HepG2 (cell line): ENCODE results near the gene CKS1B. TPM values are rescaled to one million over a fixed set of nuclear protein-coding genes. Genes with fewer than 3 reads are reported as not detected.
A peak's percentile ranks its signal among the peaks of the same experiment; 100 is the strongest.

Experiments
- CREM ChIP-seq, 2 experiments: sonication (generic) in 1 of 2; formaldehyde crosslinking in 1 of 2; IDR thresholded peaks; 2 replicates each; pipeline versions ENCODE4 v1.4.0 to v1.6.1; 2016 to 2020; ENCODE audit warnings: antibody characterized with exemption in 1 of 2, mild to moderate bottlenecking in 1 of 2, missing genetic modification reagents in 1 of 2
- ELF4 ChIP-seq: sonication (generic); formaldehyde crosslinking; IDR thresholded peaks from 2 replicates; pipeline ENCODE4 v1.5.0; 2020; ENCODE audit warnings: missing genetic modification reagents, mild to moderate bottlenecking, moderate library complexity, borderline replicate concordance
- HBP1 ChIP-seq: IDR thresholded peaks from 2 replicates; pipeline ENCODE4 v1.6.1; 2016; ENCODE audit warnings: low read depth, control low read depth
- HIVEP1 ChIP-seq: sonication (generic); formaldehyde crosslinking; IDR thresholded peaks from 2 replicates; pipeline ENCODE4 v1.4.0; 2020; ENCODE audit warnings: mild to moderate bottlenecking, missing genetic modification reagents
- HNRNPH1 ChIP-seq: fragments of 200-400 bp; formaldehyde crosslinking; optimal IDR thresholded peaks from 2 replicates; pipeline ENCODE3; 2017; ENCODE audit warnings: mild to moderate bottlenecking, low read depth, low read length
- HOMEZ ChIP-seq: IDR thresholded peaks from 2 replicates; pipeline ENCODE4 v1.6.1; 2016; ENCODE audit warnings: low read depth
- KLF15 ChIP-seq: sonication (generic); formaldehyde crosslinking; IDR thresholded peaks from 2 replicates; pipeline ENCODE4 v1.8.1; 2023; ENCODE audit warnings: borderline replicate concordance, mild to moderate bottlenecking, inconsistent platforms, missing genetic modification reagents, mixed read lengths
- MIXL1 ChIP-seq: IDR thresholded peaks from 2 replicates; pipeline ENCODE4 v1.6.1; 2016
- NONO ChIP-seq, 2 experiments: fragments of 450-650 bp in 1 of 2; sonication (generic) in 1 of 2; formaldehyde crosslinking in 1 of 2; IDR thresholded peaks in 1 of 2; conservative IDR thresholded peaks in 1 of 2; 2 replicates each; pipeline versions ENCODE4 v1.6.1 to v1.8.0; 2017 to 2022; ENCODE audit warnings: mild to moderate bottlenecking in 1 of 2, missing genetic modification reagents in 1 of 2, moderate library complexity in 1 of 2
- TBX3 ChIP-seq: fragments of 450-650 bp; IDR thresholded peaks from 2 replicates; pipeline ENCODE4 v1.6.1; 2017; ENCODE audit warnings: antibody characterized with exemption, mild to moderate bottlenecking, inconsistent platforms, borderline replicate concordance
- ZBTB7A ChIP-seq: sonication (generic); formaldehyde crosslinking; IDR thresholded peaks from 2 replicates; pipeline ENCODE4 v1.8.0; 2022; ENCODE audit warnings: mild to moderate bottlenecking, missing genetic modification reagents
- ZNF672 ChIP-seq: sonication (generic); formaldehyde crosslinking; IDR thresholded peaks from 2 replicates; pipeline ENCODE4 v1.8.1; 2022; ENCODE audit warnings: missing genetic modification reagents
- ZNF816 ChIP-seq: sonication (generic); formaldehyde crosslinking; IDR thresholded peaks from 2 replicates; pipeline ENCODE4 v1.8.0; 2022; ENCODE audit warnings: missing genetic modification reagents, mild to moderate bottlenecking, borderline replicate concordance
- polyA plus RNA-seq, 8 experiments: library from polyadenylated mRNA; depleted of rRNA in 3 of 8; stranded (reverse) in 7 of 8; unstranded in 1 of 8; fragments of >200 nt; fragmentation: Illumina TruSeq in 4 of 8; extraction: Trizol in 4 of 8; gene quantifications; 2 replicates each; pipeline versions ENCODE4 v1.2.1 to v1.2.3, GENCODE V29; 2011 to 2016; ENCODE audit warnings: low read depth in 4 of 8, missing spikeins in 1 of 8, mixed read lengths in 1 of 8; ENCODE audit not compliant: insufficient read depth in 1 of 8
- total RNA-seq, 5 experiments: library from RNA; depleted of rRNA; stranded (reverse); fragments of >200 nt; fragmentation: Illumina TruSeq; extraction: Trizol; gene quantifications; 2 replicates each; pipeline ENCODE4 v1.2.3, GENCODE V29; 2016; ENCODE audit warnings: low read depth in 1 of 5
- TF ChIP-seq, protein P1 (sequence below): sonication (generic); formaldehyde crosslinking; IDR thresholded peaks from 2 replicates; pipeline ENCODE4 v1.4.0; 2020; ENCODE audit warnings: mild to moderate bottlenecking, low read depth, missing genetic modification reagents
- TF ChIP-seq, protein P2 (sequence below): sonication (generic); formaldehyde crosslinking; IDR thresholded peaks from 2 replicates; pipeline ENCODE4 v1.4.0; 2020; ENCODE audit warnings: missing genetic modification reagents
- TF ChIP-seq, protein P3 (sequence below): sonication (generic); formaldehyde crosslinking; IDR thresholded peaks from 2 replicates; pipeline ENCODE4 v1.8.0; 2022; ENCODE audit warnings: missing genetic modification reagents, mild to moderate bottlenecking, moderate library complexity, borderline replicate concordance

The CKS1B gene
- total and polyA plus RNA-seq, 2 of the 13 experiments (the other 11 are each of a cell fraction or from before 2014, with no cell fraction given) = 217 to 222 TPM

- no peak for TF ChIP-seq NONO (IDR thresholded peaks at IDR 0.05)
- peak; percentile 54 for TF ChIP-seq NONO (CRISPR knock-in tag; conservative IDR thresholded peaks at IDR 0.05)
- TF ChIP-seq, protein P1, sequence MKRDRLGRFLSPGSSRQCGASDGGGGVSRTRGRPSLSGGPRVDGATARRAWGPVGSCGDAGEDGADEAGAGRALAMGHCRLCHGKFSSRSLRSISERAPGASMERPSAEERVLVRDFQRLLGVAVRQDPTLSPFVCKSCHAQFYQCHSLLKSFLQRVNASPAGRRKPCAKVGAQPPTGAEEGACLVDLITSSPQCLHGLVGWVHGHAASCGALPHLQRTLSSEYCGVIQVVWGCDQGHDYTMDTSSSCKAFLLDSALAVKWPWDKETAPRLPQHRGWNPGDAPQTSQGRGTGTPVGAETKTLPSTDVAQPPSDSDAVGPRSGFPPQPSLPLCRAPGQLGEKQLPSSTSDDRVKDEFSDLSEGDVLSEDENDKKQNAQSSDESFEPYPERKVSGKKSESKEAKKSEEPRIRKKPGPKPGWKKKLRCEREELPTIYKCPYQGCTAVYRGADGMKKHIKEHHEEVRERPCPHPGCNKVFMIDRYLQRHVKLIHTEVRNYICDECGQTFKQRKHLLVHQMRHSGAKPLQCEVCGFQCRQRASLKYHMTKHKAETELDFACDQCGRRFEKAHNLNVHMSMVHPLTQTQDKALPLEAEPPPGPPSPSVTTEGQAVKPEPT (CRISPR knock-in tag) = peak; percentile 100
- peak; percentile 17 for TF ChIP-seq ZNF672 (CRISPR knock-in tag)
- TF ChIP-seq, protein P2, sequence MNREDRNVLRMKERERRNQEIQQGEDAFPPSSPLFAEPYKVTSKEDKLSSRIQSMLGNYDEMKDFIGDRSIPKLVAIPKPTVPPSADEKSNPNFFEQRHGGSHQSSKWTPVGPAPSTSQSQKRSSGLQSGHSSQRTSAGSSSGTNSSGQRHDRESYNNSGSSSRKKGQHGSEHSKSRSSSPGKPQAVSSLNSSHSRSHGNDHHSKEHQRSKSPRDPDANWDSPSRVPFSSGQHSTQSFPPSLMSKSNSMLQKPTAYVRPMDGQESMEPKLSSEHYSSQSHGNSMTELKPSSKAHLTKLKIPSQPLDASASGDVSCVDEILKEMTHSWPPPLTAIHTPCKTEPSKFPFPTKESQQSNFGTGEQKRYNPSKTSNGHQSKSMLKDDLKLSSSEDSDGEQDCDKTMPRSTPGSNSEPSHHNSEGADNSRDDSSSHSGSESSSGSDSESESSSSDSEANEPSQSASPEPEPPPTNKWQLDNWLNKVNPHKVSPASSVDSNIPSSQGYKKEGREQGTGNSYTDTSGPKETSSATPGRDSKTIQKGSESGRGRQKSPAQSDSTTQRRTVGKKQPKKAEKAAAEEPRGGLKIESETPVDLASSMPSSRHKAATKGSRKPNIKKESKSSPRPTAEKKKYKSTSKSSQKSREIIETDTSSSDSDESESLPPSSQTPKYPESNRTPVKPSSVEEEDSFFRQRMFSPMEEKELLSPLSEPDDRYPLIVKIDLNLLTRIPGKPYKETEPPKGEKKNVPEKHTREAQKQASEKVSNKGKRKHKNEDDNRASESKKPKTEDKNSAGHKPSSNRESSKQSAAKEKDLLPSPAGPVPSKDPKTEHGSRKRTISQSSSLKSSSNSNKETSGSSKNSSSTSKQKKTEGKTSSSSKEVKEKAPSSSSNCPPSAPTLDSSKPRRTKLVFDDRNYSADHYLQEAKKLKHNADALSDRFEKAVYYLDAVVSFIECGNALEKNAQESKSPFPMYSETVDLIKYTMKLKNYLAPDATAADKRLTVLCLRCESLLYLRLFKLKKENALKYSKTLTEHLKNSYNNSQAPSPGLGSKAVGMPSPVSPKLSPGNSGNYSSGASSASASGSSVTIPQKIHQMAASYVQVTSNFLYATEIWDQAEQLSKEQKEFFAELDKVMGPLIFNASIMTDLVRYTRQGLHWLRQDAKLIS (CRISPR knock-in tag) = no peak
- peak; percentile 75; the same call in 1 of the 2 replicates for TF ChIP-seq MIXL1 (CRISPR knock-in tag)
- TF ChIP-seq KLF15 = no peak
- peak; percentile 99 for TF ChIP-seq HIVEP1
- 0 out of 2 replicates have a peak, but pooled peaks have one; percentile 34 for TF ChIP-seq HOMEZ
- TF ChIP-seq HNRNPH1 = no peak
- 0 out of 2 replicates have a peak, but pooled peaks have one; percentile 21 for TF ChIP-seq HBP1 (CRISPR knock-in tag)
- TF ChIP-seq ZBTB7A (CRISPR knock-in tag) = peak; percentile 91
- TF ChIP-seq, protein P3, sequence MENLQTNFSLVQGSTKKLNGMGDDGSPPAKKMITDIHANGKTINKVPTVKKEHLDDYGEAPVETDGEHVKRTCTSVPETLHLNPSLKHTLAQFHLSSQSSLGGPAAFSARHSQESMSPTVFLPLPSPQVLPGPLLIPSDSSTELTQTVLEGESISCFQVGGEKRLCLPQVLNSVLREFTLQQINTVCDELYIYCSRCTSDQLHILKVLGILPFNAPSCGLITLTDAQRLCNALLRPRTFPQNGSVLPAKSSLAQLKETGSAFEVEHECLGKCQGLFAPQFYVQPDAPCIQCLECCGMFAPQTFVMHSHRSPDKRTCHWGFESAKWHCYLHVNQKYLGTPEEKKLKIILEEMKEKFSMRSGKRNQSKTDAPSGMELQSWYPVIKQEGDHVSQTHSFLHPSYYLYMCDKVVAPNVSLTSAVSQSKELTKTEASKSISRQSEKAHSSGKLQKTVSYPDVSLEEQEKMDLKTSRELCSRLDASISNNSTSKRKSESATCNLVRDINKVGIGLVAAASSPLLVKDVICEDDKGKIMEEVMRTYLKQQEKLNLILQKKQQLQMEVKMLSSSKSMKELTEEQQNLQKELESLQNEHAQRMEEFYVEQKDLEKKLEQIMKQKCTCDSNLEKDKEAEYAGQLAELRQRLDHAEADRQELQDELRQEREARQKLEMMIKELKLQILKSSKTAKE (CRISPR knock-in tag) = peak; percentile 69
- TF ChIP-seq ELF4 (CRISPR knock-in tag) = 0 out of 2 replicates have a peak, but pooled peaks have one; percentile 43
- peak; percentile 39; the same call in 1 of the 2 replicates for TF ChIP-seq CREM (IDR thresholded peaks at IDR 0.05)
- no peak for TF ChIP-seq CREM (CRISPR knock-in tag; IDR thresholded peaks at IDR 0.05)
- TF ChIP-seq ZNF816 (CRISPR knock-in tag) = peak; percentile 68; the same call in 1 of the 2 replicates
- TF ChIP-seq TBX3 = peak; percentile 80; the same call in 1 of the 2 replicates
Measured at GRCh38 chr1:155000726-155001424, 26.4 kb downstream of the CKS1B start (continued).
